ENCODE measurements around the gene C15orf61.

Gene C15orf61

DNA sequence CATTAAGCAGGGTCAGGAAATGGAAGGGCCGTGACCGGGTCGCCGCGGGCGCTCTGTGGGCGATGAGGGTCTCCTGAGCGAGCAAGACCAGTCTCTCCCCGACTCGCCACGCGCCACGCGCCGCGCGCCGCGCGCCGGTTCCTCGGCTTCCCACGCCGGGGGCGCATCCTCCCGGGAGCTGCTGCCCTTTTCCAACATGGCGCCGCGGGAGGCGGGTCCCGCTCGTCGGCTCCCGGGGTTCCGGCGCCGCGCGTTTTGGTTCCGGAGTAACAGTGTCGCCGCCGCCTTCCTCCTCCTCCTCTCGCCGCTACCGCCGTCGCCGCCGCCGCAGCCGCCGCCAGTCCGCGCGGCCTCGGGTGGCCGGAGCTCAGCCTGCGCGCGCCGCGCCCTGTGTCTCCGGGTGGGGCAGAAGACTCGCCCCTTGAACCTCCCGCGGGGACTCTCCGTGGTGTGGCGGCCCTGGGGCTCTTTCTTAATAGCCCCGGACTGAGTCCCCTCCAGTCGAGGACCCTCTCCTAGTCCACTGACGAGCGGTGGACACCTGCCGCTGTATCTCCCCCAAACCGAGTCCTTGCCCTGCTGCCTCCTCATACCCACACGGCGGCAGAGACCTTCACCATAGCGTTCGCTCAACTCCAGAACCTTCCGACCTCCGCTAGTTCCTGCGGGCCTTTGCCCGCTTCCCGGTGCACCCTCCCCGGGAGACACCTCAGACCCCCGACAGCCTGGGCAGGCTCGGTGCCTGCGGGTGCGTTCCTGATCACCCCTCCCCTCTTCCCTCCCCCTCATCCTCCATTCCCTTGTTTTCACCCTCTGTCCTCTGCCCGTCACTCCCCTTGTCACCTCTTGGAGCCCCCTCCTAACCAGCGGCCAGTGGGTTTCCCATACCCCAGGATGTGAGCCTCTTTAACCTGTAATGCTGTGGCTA is 21.8 kb downstream of the C15orf61 start, which contains the start of gene MAP2K5:
MAP2K5 (plus strand) TSS at position 284 of the 928 bp plus-strand sequence; CDS start at position 917, 633 bp downstream.
- no peaks in the 10 kb centered on the region for H3K27me3 ChIP-seq (replicated peaks in 2 of 5; ENCODE audit: control insufficient read depth in 4 of 5, insufficient read depth in 5 of 5, low read length in 4 of 5)
- ChIA-PET POLR2A (interaction anchor here (0.6 to 1.5 kb wide), 2 partner anchors 19 to 21 kb away, joined by 3 to 4 read pairs; no protein-coding TSS in a partner anchor), CTCF (no interaction called here)
- 0% methylated on average over 49 of the region's 91 CpGs for WGBS (ENCODE audit: insufficient coverage)
- peak; percentile 60 to 73 (median 61) for DNase-seq
- peaks cover 5 to 16% (median 12%) of the 10 kb centered on the region in 4 experiments for H3K36me3 ChIP-seq (ENCODE audit: control insufficient read depth in 4 of 4, insufficient read depth in 4 of 4, low read length in 3 of 4)
- no peaks in the 10 kb centered on the region for H3K9me3 ChIP-seq (ENCODE audit: control extremely low read depth in 1 of 5, control insufficient read depth in 4 of 5, insufficient read depth in 2 of 5, low read depth in 1 of 5, low read length in 4 of 5)
- peak within 1 kb of the TSS; percentile 85 to 100 (median 93) for H3K4me3 ChIP-seq (ENCODE audit: control insufficient read depth in 1 of 7, extremely low read depth in 1 of 7, insufficient read depth in 4 of 7, low read depth in 2 of 7, low read length in 6 of 7)
- H3K4me1 ChIP-seq (ENCODE audit: control extremely low read depth in 1 of 4, control insufficient read depth in 4 of 4, insufficient read depth in 4 of 4, low read length in 3 of 4), result peaks cover 5 to 32% (median 28%) of the 10 kb centered on the region in 4 experiments
- peak within 1 kb of the TSS; percentile 73 to 88 for H3K27ac ChIP-seq (ENCODE audit: insufficient read depth in 1 of 2, low read depth in 1 of 2, low read length in 2 of 2, poor library complexity in 1 of 2, severe bottlenecking in 2 of 2)

DNA sequence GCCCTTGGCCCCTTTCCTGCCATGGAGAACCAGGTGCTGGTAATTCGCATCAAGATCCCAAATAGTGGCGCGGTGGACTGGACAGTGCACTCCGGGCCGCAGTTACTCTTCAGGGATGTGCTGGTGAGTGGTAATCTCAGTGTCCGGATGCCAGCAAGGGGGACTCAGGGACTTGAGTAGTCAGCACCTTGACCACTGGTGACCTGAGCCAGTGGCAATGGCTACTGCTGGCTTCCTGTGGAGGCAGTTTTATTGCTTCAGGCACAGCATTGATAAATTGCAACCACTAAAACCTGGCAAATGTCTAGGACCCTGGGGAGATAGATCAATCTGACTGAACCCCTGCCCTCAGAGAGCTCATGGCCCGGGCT is 22.4 kb downstream of the C15orf61 start:
- no peak for DNase-seq
- Histone ChIP-seq H3K4me3 (ENCODE audit: control insufficient read depth in 1 of 7, extremely low read depth in 1 of 7, insufficient read depth in 4 of 7, low read depth in 2 of 7, low read length in 6 of 7) (peak overlapping the region; percentile 85 to 100 (median 93)), H3K27me3 (replicated peaks in 2 of 5; ENCODE audit: control insufficient read depth in 4 of 5, insufficient read depth in 5 of 5, low read length in 4 of 5) (no peaks in the 10 kb centered on the region), H3K27ac (ENCODE audit: insufficient read depth in 1 of 2, low read depth in 1 of 2, low read length in 2 of 2, poor library complexity in 1 of 2, severe bottlenecking in 2 of 2) (peak overlapping the region; percentile 73 to 88), H3K4me1 (ENCODE audit: control extremely low read depth in 1 of 4, control insufficient read depth in 4 of 4, insufficient read depth in 4 of 4, low read length in 3 of 4) (peaks cover 5 to 34% (median 28%) of the 10 kb centered on the region in 4 experiments), H3K36me3 (ENCODE audit: control insufficient read depth in 4 of 4, insufficient read depth in 4 of 4, low read length in 3 of 4) (peaks cover 5 to 19% (median 12%) of the 10 kb centered on the region in 4 experiments), H3K9me3 (ENCODE audit: control extremely low read depth in 1 of 5, control insufficient read depth in 4 of 5, insufficient read depth in 2 of 5, low read depth in 1 of 5, low read length in 4 of 5) (no peaks in the 10 kb centered on the region)
- WGBS (ENCODE audit: insufficient coverage), result 68% methylated on average over 7 of the region's 7 CpGs
- ChIA-PET CTCF (interaction anchor here (0.8 kb wide), 1 partner anchor 44 kb away, joined by 3 read pairs; no protein-coding TSS in a partner anchor), POLR2A (interaction anchor here (1.5 kb wide), 1 partner anchor 22 kb away, joined by 4 read pairs; no protein-coding TSS in a partner anchor)

DNA sequence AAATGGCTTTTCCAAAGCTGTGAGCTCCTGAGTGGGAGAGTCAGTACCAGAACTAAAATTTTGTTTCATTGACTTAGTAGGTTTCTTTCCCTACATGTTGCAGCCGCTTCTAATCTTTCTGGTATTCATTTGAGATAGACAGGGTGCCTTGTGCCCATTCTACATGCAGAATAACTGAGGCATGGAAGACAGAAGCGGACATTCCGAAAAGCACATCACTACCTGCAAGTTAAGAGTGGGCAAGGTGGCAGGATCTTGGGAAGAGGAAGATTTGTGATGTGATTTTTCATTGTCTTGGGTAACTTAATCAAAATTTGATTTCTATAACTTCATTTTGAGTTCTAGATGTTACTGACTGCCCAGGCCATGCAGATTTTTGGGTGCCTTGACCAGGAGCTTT is 23.5 kb downstream of the C15orf61 start:
- 92% methylated on average over 2 of the region's 3 CpGs for WGBS (ENCODE audit: insufficient coverage)
- Histone ChIP-seq H3K27me3 (replicated peaks in 2 of 5; ENCODE audit: control insufficient read depth in 4 of 5, insufficient read depth in 5 of 5, low read length in 4 of 5) (no peaks in the 10 kb centered on the region), H3K4me3 (ENCODE audit: control insufficient read depth in 1 of 7, extremely low read depth in 1 of 7, insufficient read depth in 4 of 7, low read depth in 2 of 7, low read length in 6 of 7) (no peak overlapping the region), H3K36me3 (ENCODE audit: control insufficient read depth in 4 of 4, insufficient read depth in 4 of 4, low read length in 3 of 4) (peaks cover 5 to 19% (median 12%) of the 10 kb centered on the region in 4 experiments), H3K4me1 (ENCODE audit: control extremely low read depth in 1 of 4, control insufficient read depth in 4 of 4, insufficient read depth in 4 of 4, low read length in 3 of 4) (peaks cover 5 to 37% (median 28%) of the 10 kb centered on the region in 4 experiments), H3K9me3 (ENCODE audit: control extremely low read depth in 1 of 5, control insufficient read depth in 4 of 5, insufficient read depth in 2 of 5, low read depth in 1 of 5, low read length in 4 of 5) (no peaks in the 10 kb centered on the region), H3K27ac (ENCODE audit: insufficient read depth in 1 of 2, low read depth in 1 of 2, low read length in 2 of 2, poor library complexity in 1 of 2, severe bottlenecking in 2 of 2) (no peak overlapping the region)
- CTCF ChIA-PET, result no interaction called here
- POLR2A ChIA-PET, result no interaction called here
- DNase-seq, result no peak

DNA sequence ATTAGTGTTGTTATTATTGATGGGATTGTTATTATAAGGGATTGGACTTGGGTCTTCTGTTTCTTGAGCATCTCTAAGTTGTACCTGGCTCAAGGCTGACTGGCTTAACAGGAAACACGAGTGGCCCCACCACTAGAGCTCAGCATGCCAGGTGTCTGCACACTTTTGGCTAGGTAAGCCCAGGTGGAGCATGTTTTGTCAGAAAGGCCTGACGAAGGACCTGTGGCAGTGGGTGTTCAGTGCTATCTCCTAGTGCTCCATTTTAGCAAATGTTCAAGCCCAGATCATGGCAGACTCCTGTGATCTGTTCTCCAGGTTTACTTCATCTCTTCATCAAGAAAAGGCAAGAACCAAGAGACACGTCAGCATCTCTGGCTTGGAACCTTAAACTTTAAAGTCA is 24.9 kb downstream of the C15orf61 start:
- Histone ChIP-seq H3K27me3 (replicated peaks in 2 of 5; ENCODE audit: control insufficient read depth in 4 of 5, insufficient read depth in 5 of 5, low read length in 4 of 5) (no peaks in the 10 kb centered on the region), H3K27ac (ENCODE audit: insufficient read depth in 1 of 2, low read depth in 1 of 2, low read length in 2 of 2, poor library complexity in 1 of 2, severe bottlenecking in 2 of 2) (no peak overlapping the region), H3K9me3 (ENCODE audit: control extremely low read depth in 1 of 5, control insufficient read depth in 4 of 5, insufficient read depth in 2 of 5, low read depth in 1 of 5, low read length in 4 of 5) (no peaks in the 10 kb centered on the region), H3K4me1 (ENCODE audit: control extremely low read depth in 1 of 4, control insufficient read depth in 4 of 4, insufficient read depth in 4 of 4, low read length in 3 of 4) (peaks cover 0 to 28% (median 21%) of the 10 kb centered on the region in 4 experiments), H3K4me3 (ENCODE audit: control insufficient read depth in 1 of 7, extremely low read depth in 1 of 7, insufficient read depth in 4 of 7, low read depth in 2 of 7, low read length in 6 of 7) (no peak overlapping the region), H3K36me3 (ENCODE audit: control insufficient read depth in 4 of 4, insufficient read depth in 4 of 4, low read length in 3 of 4) (peaks cover 5 to 24% (median 15%) of the 10 kb centered on the region in 4 experiments)
- 92% methylated on average over 3 of the region's 3 CpGs for WGBS (ENCODE audit: insufficient coverage)
- CTCF ChIA-PET, result interaction anchor here (1.1 kb wide), 1 partner anchor 19 kb away, joined by 3 read pairs; no protein-coding TSS in a partner anchor
- POLR2A ChIA-PET, result no interaction called here
- no peak for DNase-seq

DNA sequence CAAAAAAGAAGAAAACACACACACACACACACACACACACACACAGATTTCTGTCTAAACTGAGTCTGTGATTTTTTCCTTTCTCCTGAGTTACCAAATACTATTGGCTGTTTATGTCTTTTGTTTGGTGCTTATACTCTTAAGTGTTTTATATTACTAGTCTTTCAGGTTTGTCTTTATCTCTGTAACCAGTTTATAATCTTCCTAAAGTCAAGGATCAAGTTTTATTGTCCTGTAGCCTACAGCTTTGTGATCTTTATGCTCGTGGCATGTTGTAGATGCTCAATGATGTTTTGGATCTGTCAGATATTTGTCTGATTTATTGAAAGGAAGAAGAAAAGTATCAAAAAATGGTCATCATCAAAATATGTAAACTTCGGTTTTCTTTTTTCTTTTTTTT is 26.1 kb downstream of the C15orf61 start:
- 80% methylated on average over 1 of the region's 2 CpGs for WGBS (ENCODE audit: insufficient coverage)
- H3K4me3 ChIP-seq (ENCODE audit: control insufficient read depth in 1 of 7, extremely low read depth in 1 of 7, insufficient read depth in 4 of 7, low read depth in 2 of 7, low read length in 6 of 7), result no peak overlapping the region
- peaks cover 0 to 24% (median 13%) of the 10 kb centered on the region in 4 experiments for H3K4me1 ChIP-seq (ENCODE audit: control extremely low read depth in 1 of 4, control insufficient read depth in 4 of 4, insufficient read depth in 4 of 4, low read length in 3 of 4)
- no peak for DNase-seq
- no peaks in the 10 kb centered on the region for H3K27me3 ChIP-seq (replicated peaks in 2 of 5; ENCODE audit: control insufficient read depth in 4 of 5, insufficient read depth in 5 of 5, low read length in 4 of 5)
- H3K27ac ChIP-seq (ENCODE audit: insufficient read depth in 1 of 2, low read depth in 1 of 2, low read length in 2 of 2, poor library complexity in 1 of 2, severe bottlenecking in 2 of 2), result no peak overlapping the region
- ChIA-PET CTCF (interaction anchor here (0.7 to 1.1 kb wide), 2 partner anchors 18 to 53 kb away, joined by 3 read pairs; no protein-coding TSS in a partner anchor), POLR2A (no interaction called here)
- peaks cover 12 to 33% (median 17%) of the 10 kb centered on the region in 4 experiments for H3K36me3 ChIP-seq (ENCODE audit: control insufficient read depth in 4 of 4, insufficient read depth in 4 of 4, low read length in 3 of 4)
- H3K9me3 ChIP-seq (ENCODE audit: control extremely low read depth in 1 of 5, control insufficient read depth in 4 of 5, insufficient read depth in 2 of 5, low read depth in 1 of 5, low read length in 4 of 5), result no peaks in the 10 kb centered on the region

DNA sequence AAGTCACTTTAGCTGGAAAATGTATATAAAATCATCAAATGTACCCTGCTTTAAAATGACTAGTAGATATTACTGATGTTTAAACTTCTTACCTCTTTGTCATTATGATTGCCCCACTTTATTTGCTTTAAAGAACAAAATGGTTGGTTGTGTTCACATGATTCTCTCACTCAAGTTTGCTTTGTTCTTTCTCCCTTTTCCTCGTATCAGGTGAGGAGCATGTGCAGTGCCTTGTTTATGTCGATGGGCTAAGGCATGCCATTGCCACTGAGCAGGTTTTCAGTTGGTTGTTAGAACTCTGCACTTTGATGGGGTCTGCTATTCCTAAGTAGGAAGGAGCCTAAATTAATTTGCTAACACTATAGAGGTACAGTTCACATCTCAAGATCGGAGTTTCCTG is 26.9 kb downstream of the C15orf61 start:
- Histone ChIP-seq H3K27ac (ENCODE audit: insufficient read depth in 1 of 2, low read depth in 1 of 2, low read length in 2 of 2, poor library complexity in 1 of 2, severe bottlenecking in 2 of 2) (no peak overlapping the region), H3K9me3 (ENCODE audit: control extremely low read depth in 1 of 5, control insufficient read depth in 4 of 5, insufficient read depth in 2 of 5, low read depth in 1 of 5, low read length in 4 of 5) (no peaks in the 10 kb centered on the region), H3K27me3 (replicated peaks in 2 of 5; ENCODE audit: control insufficient read depth in 4 of 5, insufficient read depth in 5 of 5, low read length in 4 of 5) (no peaks in the 10 kb centered on the region), H3K4me1 (ENCODE audit: control extremely low read depth in 1 of 4, control insufficient read depth in 4 of 4, insufficient read depth in 4 of 4, low read length in 3 of 4) (peaks cover 0 to 22% (median 13%) of the 10 kb centered on the region in 4 experiments), H3K36me3 (ENCODE audit: control insufficient read depth in 4 of 4, insufficient read depth in 4 of 4, low read length in 3 of 4) (peaks cover 12 to 37% (median 18%) of the 10 kb centered on the region in 4 experiments), H3K4me3 (ENCODE audit: control insufficient read depth in 1 of 7, extremely low read depth in 1 of 7, insufficient read depth in 4 of 7, low read depth in 2 of 7, low read length in 6 of 7) (no peak overlapping the region)
- 80% methylated on average over 1 of the region's 3 CpGs for WGBS (ENCODE audit: insufficient coverage)
- ChIA-PET POLR2A (no interaction called here), CTCF (no interaction called here)
- DNase-seq, result no peak
